HG03342 (cell line): ENCODE measurements around the gene ATRN.

Experiments used
- ATAC-seq: cut with Tn5 transposase; IDR thresholded peaks from one replicate; pipeline ENCODE4 v1.9.1; 2021; ENCODE audit warnings: mild to moderate bottlenecking, moderate library complexity; ENCODE audit not compliant: unreplicated experiment

Gene ATRN

DNA sequence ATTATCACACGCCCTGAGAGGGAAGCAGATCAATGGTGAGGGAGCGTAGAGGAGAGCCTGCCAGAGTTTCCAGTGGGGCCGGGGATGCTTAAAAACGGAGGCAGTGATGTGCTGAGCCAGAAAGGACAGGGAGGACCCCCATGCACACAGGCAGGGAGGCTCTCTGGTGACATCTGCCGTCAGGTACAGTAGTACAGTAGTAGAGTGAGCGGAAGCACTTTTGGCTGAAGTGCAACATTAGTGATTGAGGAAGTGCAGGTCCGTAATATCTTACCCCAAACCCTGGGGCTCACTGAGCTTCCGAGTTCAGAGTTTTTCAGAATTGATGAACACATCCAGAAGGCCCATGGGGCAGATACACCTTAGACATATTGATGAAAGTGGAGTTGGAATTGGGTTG is 150.3 kb downstream of the ATRN start:
- ATAC-seq = no peak

DNA sequence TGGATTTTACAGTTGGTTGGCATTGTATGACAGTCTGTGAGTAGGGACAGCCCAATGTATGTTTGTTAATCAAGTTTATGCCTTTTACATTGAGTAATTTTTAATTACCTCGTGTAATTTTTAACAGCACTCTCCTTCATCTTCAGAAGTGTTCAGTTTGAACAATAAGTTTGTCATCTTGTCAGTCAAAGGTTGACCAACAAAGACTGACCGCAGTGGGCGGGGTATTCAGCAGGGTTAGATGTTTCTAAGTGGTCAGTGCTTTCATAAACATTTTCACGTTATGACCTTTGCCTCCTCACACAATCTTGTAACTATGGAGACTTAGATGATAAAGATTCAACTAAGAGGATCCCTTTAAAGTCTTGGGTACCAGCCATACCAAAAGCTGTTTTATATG is 151.6 kb downstream of the ATRN start:
- no peak for ATAC-seq

DNA sequence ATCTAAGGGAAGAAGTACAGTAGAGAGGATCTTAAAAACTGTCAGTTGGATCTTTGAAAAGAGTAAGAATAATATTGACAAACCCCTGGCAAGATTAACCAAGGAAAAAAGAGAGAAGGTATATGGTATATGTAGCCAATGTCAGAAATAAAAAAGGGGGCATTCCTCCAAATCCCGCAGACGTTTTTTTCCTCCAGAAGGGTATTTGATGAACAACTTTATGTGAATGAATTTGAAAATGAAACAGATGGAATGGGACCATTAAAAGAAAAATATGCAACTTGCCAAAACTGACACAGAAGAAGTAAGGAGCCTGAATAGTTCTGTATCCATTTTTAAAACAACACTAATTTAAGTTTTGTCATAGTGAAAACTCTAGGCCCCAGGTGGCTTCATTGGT is 156.7 kb downstream of the ATRN start:
- no peak for ATAC-seq

DNA sequence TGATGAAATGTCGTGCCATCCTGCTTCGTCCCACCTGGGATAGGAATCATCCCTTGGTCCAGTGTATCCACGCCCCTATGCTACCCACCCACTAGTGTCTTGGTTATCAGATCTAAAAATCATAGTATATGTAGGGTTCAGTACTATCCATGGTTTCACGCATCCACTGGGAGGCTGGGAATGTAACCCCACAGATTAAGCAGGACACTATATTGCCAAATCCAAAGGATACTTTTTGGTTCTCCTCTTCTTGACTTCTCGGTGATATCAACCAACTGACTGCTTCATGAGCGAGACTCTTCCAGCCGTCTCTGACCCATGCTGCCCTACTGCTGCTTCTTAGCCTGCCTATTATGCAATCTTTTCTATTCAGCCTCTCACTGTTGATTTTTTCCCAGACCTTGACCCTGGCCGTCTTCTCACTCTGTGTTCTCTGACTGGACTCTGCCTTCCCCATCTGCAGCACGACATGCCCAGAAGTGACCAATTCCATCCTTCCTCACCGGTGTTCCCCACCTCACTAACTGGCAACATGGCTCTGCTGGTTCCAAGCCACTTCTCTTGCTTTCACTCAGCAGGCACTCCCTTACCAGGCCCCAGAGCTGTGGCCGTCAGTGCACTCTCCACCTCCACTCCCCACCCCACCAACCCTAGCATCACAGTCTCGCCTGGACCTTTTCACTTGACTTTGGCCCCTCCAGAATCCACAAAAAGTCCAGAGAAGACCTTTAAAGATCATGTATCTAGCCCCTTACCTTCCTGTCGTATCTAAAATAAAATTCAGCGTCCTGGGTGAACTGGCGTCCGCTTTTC is 157.9 kb downstream of the ATRN start:
- no peak for ATAC-seq

DNA sequence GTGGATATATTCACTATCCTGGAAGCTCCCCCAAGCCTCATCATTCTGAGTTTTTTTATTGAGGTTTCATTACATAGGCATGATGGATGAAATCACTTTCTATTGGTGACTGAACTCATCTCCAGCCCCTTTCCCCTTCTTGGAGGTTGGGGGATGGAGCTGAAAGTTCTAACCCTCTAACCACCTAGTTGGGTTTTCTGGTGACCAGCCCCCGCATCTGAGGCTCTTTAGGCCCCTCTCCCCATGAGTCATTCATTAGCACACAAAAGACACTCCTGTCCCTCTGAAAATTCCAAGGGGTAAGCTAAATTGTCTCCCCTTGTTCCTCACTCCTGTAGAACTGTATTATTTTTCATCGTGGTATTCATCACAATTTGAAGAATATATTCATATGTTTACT is 159.1 kb downstream of the ATRN start:
- ATAC-seq = no peak

- no peak for ATAC-seq
These were observed 159.6 kb downstream of the ATRN start for GRCh38 chr20:3630429-3630828.

DNA sequence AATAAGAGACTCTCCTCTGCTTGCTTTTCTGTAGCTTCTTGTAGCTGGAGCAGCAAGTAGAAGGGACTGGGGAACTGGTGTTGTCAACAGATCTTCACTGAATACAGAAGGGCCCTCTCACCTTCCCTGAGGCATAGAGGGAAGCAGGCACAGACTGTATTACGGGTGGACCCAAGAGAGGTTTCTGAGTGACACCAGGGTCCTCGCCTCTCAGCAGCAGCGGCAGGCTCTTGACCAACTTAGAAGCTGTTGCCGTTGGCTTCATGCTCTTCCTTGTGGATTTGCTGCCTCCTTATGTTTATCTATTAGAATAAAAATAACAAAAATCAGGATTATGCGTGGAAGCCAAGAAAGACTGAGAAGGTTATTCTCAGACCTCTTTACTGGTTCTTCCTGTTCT is 160.7 kb downstream of the ATRN start:
- no peak for ATAC-seq

DNA sequence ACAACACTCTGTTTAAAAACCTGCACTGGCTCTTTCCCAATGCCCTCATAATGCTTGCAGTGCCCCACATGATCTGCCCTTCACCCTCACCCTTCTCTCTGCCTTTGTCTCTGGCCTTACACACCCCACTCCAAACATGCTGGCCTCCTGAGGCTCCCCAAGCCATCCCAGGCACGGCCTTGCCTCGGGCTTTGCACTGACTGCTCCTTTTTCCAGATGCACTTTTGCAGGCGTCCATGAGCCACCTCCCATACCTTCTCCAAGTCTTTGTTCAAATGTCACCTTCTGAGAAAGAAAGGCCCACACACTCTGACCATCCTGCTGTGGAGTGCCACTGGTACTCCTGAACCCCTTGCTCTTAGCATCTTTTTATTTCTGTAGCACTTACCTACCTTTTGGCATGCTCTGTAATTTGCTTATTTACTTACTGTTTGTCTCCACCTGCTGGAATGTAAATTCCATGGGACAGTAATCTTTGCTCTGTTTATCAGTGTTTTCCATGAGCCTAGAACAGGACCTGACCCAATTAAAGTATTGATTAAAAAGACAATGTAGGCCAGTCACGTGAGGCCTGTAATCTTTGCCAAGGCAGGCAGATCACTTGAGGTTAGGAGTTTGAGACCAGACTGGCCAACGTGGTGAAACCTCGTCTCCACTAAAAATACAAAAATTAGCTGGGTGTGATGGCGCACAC is 161.6 kb downstream of the ATRN start:
- no peak for ATAC-seq

DNA sequence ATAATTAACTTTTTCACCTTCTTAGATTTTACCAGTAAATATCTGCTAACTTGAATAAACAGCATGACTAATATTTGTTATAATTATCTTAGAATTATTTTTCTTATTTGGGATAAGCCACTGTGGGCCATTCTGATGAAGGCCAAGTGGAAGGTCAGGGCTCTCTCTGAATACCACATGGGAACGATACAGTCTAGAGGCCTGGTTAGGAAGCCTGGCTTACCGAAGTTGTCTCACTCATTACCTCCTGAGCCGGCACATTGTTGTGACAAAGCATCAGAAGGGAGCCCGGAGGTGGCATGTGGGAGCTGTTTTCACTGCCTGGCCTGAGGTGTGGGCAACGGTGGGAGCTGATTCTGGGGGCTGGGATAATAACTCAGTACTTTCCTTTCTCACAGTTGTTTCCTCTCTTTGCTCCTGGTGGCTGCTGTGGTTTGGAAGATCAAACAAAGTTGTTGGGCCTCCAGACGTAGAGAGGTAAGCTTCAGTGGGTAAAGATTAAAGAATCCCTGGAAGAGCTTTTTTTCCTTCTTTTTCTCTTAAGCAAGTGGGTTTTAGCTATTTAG is 163.2 kb downstream of the ATRN start:
- ATAC-seq = no peak

- no peak for ATAC-seq
These were observed 164.5 kb downstream of the ATRN start for GRCh38 chr20:3635346-3635745.

DNA sequence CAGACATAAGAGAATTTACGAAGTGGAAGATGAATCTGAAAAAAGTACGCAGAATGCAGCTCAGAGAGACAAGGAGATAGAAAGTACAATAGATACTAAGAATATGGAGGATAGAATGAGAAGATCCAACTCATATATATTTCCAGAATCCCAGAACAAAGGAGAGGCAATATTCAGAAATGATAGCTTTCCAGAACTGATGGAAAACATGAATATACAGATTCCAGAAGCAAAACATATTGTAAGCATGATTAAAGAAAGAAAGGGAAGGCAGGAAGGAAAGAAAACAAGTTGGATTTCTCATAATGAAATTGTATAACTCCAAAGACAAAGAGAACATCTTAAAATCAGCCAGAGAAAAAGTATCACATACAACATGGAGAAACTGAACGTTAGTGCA is 169.4 kb downstream of the ATRN start:
- no peak for ATAC-seq

GRCh38 chr20:3645309-3646066 is 174.7 kb downstream of the ATRN start:
- no peak for ATAC-seq

- no peak for ATAC-seq
These were observed 175.2 kb downstream of the ATRN start for GRCh38 chr20:3646067-3646440.

- ATAC-seq = no peak
These were observed 175.8 kb downstream of the ATRN start for GRCh38 chr20:3646651-3647050.

GRCh38 chr20:3647473-3647872 is 176.7 kb downstream of the ATRN start:
- no peak for ATAC-seq

DNA sequence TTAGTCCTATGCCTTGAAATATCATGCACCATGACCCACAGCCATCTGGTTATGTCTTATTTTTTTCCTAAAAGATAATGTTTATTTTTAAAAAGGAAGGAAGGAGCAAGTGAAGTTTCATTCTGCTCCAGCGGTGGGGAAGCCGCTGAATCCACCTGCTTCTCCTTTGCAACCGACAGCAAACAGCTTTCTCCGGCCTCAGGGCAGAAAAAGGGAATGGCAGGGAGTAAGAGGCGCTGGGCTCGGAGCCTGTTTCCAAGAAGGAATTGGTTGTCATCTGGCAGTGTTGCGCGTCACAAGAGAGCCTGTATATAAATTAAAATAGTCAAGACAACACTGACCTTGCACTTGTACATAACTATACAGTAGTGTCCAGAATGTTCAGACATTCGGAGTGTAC is 178.1 kb downstream of the ATRN start:
- no peak for ATAC-seq

DNA sequence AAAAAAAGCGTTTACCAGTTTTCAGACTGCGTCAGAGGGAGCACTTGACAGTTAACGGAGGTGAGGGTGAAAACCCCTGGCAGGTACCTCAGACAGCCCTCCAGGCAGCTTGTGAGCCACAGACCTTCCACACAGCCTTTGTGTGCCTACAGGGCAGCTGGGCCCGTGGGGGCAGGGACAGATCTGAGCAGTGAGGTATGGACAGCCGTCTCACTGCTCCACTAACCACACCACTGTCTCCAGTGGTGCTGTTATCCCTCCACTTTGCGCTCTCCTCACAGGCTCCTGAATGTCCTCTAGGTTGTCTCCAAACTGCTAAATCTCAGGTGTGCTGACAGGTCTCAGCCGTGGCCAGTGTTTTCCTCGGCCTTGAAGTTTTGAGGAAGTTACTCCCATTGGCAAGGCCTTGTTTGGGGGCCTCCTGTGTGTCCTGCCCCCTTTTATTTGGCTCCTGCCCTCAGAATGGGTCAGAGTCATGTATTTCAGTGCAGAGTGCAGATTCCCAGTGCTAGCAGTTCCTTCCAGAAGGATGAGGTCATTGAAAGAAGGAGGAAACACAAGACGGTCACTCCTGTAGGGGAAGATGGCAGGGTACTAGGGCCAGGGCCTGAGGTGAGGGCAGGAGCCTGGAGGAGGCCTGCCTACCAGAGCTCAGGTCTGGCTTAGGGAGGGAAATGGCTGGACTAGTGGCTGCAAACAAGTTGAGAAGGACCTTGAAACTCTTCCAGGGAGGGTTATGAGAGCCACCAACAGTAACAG is 180.6 kb downstream of the ATRN start:
- ATAC-seq = no peak

- ATAC-seq = no peak
These were observed 181.4 kb downstream of the ATRN start for GRCh38 chr20:3652221-3652620.

DNA sequence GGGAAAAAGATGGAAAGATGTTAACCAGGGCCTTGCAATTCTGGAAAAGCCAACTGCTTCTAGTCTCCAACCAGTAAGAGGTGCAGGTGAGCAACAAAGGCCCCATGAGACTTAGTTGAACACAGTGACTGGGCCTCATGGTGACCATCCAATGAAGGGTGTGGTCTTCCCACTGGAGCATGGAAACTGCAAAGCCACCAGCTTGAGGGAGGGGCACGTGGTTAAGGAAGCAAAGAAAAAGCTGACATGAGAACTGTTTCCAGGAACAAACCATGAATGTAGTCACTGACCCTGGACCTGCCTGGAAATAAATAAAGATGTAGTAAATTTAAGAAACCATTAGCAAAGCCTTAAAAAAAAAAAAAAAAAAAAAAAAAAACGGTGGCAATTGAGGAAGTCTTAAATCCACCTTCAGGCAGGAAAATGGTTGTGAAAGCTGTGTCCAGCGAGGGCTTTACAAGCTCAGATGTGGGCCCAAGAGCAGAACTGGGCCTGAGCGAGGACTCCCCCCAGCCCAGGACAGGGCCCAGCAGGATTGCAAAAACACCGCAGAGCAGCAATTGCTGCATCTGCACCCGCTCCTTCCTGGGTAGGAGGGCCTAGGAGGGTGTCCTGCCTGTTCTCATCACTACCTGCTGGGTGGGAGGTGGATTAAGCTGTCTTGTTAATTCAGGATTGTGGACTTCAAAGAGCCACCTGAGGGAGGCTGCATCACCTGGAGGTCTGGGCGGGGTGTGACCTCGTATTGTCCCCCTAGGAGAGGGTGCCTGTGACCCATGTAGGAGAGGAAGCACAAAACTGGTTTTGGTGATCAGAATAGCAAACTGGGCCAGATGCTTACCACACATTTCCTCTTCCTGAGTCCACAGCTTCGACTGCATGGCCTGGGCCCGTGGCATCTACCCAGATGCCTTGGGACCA is 182.1 kb downstream of the ATRN start:
- no peak for ATAC-seq

DNA sequence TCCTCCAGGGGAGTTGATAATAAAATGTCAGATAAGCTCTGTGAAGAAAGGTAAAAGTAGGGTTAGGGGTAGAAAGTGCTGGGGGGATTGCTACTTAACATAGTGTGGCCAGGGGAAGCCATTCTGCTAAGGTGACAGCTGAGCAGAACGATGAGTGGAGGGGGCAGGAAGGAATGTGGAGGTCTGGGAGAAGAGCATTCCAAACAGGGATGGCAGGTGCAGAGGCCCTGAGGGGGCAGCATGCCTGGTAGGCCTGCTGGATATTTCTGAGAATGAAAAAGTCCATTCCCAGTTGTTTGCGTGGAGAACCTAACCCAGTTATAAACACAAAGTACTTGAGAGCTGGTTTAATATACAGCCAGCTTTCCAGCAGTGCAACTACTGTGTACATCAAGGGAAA is 183.1 kb downstream of the ATRN start:
- no peak for ATAC-seq
